HG03354 (cell line): ENCODE measurements around the gene LCNL1.

ENCODE experiments used
- ATAC-seq: cut with Tn5 transposase; IDR thresholded peaks from one replicate; pipeline ENCODE4 v1.9.1; 2021; ENCODE audit warnings: mild to moderate bottlenecking; ENCODE audit not compliant: unreplicated experiment, poor library complexity, severe bottlenecking

LCNL1 gene

DNA sequence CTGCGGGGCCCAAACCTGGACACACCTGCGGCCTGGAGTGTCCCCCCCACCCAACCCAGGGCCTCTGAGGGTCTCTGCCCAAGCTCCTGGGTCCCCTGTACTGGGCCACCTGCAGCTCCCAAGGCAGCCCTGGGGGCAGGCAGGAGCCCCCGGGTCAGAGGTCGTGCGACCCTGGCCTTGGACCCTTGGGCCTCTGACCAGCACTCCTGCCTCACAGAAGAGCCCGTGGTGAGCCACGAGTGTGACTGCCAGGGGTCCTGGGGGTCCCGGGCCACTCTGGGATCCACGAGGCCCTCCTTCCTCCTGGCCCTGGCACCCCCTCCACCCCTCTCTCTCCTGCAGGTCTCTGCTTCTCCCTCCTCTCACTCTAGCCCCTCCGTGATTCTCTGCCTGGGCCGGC is 10.5 kb upstream of the LCNL1 start:
- no peak for ATAC-seq

DNA sequence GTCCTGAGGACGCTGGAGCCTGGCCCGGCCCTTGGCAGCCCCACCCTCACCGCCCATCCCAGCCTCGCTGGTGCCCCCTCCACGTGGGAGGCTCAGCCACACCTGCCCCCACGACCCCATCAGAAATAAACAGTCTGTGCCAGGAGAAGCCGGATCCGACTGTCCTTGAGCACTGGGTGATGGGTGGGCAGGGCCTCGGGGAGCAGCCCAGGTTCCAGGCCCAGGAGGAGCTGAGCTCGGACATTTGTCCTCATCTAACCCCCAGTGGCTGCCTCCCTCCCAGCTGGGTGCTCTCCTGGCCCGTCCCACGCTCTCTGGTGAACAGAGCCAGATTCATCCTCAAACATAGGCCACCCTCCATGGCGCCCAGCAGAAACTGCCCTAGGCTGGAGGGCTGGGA is 10.1 kb upstream of the LCNL1 start:
- no peak for ATAC-seq

DNA sequence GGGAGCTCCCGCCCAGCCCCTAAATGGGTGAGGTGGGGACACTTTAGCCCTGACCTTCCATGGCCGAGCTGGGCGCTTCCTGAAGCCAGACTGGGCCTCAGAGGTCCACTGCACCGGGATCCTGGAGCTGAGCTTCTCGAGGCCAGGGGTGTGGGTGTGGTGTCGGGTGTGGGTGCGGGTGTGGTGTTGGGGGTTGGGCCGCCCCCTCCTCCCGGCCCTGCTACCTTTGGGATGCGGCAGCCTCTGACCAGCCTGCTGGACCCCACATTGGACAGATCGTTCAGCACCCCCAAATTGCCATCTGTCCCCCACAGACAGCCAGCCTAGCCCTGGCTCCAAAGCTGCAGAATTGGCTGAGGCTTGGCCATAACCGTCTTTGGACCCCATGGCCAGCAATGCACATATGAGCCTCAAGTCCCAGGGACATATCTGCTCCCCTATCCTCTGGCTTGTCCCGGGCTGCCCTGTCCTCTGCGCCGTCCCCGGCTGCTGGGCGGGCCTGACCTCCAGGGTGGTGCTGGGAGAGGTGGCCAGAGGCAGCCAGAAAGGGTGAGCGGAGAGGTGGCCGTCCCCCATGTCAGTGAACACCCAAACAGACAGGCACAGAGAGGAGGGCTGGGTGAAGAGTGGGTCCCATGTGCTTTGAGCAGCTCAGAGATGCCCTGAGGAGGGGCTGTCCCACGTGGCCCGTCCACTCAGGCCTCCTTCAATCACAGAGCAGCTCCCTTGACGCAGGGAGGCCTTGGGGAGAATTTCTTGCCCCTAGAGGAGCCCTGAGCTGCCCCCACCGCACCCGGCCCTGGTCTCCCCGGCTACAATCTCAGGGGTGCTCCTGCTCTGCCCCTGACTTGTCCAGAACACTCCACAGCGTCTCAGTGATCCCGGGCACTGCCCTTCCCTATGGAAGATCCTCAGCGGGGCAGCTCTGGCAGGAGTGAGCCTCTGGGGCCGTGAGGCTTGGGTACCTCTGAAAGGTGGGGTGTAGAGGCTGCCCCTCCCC is 8.9 kb upstream of the LCNL1 start:
- ATAC-seq: no peak

DNA sequence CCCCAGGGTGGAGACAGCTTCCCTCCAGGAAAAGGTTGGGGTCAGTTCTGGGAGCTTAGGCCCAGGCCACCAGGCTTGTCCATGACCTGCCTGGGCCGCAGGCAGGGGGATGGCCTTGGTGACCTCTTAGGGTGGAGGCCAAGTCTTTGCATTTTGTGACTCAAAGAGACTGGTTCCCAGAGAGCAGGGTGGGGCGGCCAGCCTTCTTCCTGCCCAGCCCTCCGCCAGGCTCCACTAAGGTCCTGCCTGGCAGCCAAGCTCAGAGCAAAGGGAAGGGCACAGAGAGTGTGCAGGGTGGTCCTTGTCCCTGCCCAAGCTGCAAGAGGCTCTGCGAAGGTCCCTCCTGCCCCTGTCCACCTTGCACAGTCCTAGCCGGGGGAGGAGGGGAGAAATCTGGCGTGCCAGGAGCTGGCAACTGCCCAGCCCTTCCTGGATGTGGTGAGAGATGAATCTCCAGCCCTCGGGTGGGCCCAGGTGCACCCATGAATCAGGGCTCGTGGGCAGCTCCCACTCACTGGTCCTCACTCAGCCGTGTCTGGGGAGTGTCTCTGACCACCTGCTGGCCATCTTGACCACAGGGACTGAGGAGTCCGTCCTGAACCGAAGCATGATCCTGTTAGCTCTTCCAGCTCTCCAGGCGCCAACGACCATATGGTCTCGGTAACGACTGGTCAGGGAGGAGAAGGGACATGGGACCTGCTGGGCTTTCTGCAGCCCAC is 7.8 kb upstream of the LCNL1 start:
- no peak for ATAC-seq

DNA sequence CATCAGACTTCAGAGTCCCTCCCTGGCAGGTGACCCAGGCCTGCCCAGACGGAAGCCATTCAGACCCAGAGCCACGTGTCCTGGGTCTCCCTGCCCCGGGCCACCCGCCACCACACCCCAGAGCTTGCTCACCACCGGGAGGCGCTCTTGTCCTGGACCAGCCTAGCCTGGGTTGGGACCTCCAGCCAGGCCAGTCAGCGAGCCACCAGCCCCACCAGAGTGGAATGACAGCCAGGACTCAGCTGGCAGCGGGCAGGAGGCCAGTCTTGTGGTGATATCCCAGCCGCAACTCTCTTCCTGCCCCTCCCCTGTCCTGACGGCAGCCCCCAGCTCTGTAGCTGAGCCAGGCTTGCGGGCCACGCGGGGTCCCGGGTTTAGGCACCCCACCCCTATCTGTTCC is 7.1 kb upstream of the LCNL1 start:
- ATAC-seq: no peak

DNA sequence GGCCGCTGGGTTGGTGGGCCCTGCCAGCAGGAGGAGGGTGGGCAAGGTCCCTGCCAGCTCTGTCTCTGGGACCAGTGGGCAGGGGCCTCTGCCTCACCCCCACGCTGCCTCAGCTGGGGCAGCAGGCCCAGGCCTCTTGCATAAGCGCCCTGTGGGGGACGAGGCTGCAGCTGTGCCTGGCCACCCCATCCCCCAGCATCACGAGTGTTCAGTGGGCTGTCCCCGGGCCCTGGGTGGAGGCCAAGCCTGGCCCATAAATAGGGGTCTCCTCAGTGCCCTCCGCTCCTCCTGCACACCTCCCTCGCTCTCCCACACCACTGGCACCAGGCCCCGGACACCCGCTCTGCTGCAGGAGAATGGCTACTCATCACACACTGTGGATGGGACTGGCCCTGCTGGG is 5.6 kb upstream of the LCNL1 start, which contains the start of gene PTGDS:
TSS of gene PTGDS (plus strand) at position 282 of the 400 bp plus-strand sequence. CDS start at position 357, 75 bp downstream.
- no peak for ATAC-seq

DNA sequence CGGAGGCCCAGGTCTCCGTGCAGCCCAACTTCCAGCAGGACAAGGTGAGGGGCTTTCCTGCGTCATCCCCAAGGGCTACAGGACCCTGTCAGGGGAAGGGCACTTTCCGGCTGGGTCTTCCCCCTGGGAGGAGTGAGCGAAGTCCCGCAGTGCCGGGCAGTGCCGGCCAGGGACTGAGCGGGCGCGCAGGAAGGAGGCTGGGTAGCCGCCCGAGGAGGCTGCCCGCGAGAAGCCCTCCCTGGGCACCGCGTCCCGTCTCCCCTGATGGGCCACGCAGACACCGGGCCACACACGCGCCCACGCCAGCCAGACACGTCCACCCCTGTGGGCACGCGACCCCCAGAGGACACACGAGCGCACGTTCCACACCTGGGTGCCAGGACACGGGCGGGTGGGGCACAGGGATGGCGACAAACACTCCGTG is 5.1 kb upstream of the LCNL1 start:
- no peak for ATAC-seq

DNA sequence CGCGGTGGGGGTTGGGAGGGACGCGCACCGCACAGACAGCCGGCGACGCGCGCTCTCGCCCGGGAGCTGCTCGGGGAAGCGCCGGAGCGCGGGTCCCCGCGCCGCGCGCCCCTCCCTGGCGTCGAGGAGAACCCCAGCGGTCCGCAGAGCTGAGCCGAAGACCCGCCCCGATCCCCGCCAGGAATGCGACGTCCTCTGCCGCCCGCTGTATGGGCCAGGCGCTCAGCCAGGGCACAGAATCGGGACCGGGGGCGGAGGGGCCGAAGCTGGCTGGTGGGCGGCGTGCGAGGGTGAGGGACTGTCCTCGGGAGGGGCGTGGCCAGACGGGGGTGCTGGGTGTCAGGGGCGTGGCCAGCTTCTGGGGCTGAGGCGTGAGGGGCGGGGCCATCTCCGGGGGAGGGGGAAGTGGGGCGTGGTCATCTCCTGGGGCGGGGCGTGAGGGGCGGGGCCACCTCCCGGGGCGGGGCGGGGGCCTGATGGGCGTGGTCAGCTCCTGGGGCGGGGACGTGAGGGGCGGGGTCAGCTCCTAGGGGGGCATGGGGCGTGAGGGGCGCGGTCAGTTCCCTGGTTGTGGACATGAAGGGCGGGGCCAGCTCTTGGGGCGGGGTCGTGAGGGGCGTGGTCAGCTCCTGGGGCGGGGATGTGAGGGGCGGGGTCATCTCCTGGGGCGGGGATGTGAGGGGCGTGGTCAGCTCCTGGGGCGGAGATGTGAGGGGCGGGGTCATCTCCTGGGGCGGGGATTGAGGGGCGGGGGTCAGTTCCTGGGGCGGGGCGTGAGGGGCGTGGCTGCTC is 4.5 kb upstream of the LCNL1 start:
- no peak for ATAC-seq

DNA sequence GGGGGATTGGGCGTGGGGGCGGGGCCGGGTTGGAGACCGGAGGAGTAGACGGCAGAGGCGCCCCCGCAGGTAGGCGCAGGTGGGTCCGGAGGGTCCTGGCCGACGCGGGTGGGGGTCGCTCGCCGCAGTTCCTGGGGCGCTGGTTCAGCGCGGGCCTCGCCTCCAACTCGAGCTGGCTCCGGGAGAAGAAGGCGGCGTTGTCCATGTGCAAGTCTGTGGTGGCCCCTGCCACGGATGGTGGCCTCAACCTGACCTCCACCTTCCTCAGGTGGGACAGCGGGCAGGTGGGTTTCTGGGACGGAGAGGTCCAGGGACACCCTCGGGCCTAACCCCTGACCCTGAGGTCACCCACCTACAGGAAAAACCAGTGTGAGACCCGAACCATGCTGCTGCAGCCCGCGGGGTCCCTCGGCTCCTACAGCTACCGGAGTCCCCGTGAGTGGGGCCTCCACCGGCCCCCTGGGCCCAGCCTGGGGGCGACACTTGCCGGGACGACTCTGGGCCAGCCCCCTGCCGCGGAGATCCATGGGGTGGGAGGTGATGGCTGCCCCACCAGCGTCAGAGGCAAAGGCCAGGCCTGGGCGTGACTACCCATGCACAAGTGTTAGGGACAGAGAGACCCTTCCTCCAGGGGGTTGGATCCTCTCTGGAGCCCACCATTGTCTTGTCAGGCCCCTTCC is 3.8 kb upstream of the LCNL1 start:
- no peak for ATAC-seq

DNA sequence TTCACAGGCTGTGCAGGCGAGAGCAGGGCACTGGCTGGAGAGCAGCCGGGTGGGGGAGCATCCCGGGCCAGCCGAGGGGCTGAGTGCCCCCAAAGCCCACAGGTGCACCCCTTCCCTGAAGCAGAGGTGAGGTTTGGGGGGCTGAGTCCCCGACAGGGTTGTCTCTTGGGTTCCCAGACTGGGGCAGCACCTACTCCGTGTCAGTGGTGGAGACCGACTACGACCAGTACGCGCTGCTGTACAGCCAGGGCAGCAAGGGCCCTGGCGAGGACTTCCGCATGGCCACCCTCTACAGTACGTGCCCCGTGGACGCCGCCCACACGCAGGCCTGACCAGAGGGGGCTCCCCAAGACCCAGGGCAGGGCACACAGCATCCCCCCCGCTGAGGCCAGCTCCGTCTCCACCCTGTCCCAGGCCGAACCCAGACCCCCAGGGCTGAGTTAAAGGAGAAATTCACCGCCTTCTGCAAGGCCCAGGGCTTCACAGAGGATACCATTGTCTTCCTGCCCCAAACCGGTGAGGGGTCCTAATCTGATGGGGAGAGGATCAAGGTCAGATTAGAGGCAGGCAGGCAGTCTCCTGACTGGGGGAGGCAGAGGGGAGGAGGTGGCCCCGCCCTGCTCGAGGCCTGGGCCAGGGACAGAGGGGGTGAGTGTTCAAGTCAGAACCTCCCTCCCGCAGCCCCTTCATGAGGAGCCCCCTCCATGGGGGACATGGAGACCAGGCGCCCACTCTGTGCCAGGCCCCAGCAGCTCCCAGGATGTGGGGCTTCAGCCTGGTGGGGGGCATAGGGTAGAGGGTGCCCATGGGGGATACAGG is 2.8 kb upstream of the LCNL1 start:
- no peak for ATAC-seq

DNA sequence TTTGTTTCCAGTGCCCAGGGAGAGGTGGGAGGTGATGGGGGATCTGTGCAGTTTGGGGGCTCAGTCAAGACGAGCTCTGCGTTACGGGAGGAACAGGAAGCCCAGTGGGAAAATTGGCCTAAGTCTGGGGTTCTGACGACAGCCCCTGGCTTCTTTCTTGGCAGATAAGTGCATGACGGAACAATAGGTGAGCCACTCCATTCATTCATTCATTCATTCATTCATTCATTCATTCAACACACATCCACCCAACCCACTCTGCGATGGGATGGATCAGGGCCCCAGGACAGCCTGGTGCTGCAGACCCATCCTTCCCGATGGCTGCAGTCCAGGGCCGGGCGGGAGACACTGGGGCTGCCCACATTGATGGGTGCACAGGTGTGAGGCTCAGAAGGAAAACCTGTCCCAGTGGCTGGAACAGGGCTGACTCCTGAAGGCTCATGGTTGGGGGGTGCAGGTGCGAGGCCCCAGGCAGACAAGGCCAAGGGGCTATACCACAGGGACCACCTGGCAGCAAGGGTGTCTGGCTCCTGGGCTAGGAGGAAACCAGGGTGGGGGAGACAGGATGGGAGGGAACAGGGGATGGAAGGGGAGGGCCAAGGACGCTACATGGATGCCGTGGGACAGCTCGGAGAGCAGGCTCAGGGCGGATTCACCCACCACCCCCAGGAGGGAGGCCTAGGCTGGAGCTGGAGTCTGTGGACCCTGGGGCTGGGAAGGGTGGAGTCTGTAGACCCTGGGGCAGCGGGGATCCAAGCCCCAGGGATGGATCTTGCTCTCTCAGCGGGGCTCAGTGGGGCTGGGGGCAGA is 1.9 kb upstream of the LCNL1 start:
- ATAC-seq: no peak

DNA sequence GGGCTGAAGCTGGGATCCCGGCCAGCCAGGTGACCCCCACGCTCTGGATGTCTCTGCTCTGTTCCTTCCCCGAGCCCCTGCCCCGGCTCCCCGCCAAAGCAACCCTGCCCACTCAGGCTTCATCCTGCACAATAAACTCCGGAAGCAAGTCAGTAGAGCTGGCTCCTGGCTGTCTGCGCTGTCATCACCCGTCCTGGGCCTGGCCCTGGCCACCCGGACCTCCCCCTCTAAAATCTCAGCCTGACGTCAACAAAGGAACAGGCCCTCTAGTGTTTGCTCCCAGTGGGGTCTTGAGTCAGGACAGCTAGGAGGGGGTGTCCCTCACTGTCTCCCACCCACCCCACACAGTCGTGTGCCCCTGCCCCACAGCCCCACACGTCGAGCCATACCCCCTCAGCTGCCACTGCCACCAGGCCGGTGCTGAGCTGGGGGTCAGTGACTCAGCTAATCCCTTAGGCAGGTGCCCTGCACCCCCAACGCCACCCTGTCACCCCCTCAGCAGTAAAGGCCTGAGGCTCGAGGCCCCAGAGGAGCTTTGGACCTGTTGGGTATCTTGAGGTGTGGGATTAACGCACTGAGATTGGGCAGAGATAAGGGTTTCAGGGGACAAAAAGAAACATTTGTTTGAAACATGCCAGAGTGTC is 1.1 kb upstream of the LCNL1 start:
- ATAC-seq: no peak

DNA sequence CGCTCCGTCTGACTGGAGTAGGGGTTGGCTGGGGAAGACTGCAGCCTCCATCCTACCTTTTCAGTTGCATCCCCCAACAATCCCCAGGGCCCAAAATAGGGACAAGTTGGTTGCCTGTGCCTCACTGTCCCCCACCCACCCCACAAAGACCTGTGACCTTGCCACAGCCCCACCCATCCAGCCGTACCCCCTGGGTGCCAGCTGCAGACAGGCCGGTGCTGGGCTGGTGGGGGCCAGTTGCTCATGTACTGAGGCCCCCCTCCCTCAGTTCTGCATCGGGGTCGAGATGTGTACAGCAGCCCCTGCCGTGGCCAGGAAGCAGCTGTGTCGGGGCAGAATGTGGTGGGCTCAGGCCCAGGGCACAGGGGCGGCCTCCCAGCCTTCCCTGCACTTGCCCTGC is 374 bp downstream of the LCNL1 start:
- no peak for ATAC-seq

DNA sequence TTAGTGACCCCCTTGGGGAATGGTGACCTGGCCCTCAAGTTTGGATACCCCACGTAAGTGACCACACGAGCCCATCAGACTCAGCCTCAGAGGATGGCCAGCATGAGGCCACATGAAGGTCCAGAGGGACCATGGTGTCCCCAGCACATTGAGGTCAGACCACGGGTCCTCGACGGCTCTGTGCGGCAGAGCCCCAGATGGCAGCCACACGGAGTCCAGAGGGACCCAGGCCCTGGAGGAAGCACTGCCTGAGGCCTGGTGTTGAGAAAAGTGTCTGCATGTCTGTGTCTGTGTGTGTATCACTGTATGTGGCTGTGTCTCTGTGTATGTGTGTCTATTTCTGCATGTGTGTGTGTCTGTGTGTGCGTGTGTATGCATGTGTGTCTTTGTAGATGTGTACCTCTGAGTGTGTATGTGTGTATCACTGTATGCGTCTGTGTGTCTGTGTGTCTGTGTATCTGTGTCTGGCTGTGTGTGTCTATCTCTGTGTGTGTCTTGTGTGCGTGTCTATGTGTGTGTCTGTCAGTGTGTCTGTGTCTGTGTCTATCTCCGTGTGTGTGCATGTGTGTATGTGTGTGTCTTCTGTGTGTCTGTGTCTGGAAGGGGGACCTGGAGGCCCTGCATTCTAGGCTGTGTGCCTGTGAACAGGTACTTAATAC is 992 bp downstream of the LCNL1 start:
- no peak for ATAC-seq

DNA sequence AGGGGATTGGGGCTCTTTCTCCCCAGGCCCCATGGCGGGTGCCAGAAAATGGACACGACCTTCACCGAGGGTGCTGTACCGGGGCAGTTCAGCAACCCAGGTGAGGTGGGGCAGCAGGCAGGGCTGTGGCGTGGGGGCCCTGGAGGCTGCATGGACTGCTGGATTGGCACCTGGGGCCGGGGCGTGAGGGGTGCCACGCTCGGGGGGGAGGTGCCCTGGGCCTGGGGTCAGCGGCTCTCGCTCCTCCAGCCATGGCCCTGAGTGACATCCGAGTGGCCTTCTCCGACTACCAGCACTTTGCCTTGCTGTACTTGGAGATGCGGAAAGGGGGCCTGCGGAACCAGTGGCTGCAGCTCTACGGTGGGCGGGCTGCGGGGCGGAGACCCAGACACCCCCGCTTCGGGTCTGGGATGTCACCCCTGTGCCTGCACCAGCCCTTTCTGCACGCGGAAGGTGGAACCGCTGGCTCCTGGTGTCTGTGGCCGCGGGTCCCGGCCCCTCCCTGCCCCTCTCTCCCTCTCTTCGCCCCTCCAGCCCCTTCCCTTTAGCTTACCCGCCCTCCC is 1.8 kb downstream of the LCNL1 start:
- ATAC-seq: no peak

DNA sequence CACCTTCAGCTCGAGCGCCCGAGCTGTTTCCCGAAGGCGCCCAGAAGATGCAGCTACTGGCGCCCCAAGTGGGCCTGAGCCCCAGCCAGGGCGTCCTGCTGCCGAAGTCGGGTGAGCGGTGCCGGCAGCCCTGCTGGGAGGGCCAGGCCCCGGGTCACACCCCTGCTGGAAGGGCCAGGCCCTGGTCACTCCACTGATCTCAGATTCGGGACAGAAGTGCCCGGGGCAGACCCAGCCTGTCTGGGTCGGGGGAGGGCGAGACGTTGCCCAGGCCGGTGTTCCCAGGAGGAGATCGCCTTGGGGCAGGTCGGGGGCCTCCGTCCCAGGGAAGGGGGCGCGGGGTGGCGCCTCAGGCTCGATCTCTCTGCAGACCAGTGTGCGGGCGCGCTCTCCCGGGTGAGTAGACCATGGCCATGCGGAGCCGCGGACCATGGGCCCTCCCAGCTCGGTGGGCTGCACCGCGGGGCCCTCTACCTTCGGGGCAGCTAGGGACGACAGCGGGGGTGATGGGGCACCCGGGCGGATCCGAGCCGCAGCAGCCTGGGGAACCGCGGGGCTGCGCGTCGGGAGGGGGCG is 2.3 kb downstream of the LCNL1 start:
- no peak for ATAC-seq
